Gastroesophageal sphincter (tissue), 3 donors: ENCODE data around the gene TREH.

ENCODE experiments used
- CTCF ChIP-seq, 4 experiments: fragments of 200-600 bp in 2 of 4; fragments of 450-650 bp in 2 of 4; sonication (generic) in 1 of 4; IDR thresholded peaks; one replicate each; pipeline ENCODE4 v1.5.1; 2017 to 2019; ENCODE audit warnings: antibody characterized with exemption in 4 of 4, mild to moderate bottlenecking in 2 of 4, moderate library complexity in 2 of 4
- POLR2A ChIP-seq, 2 donors: fragments of 450-650 bp; IDR thresholded peaks; one replicate each; pipeline ENCODE4 v1.6.1; 2017; ENCODE audit warnings: antibody characterized with exemption in 2 of 2, mild to moderate bottlenecking in 2 of 2, moderate library complexity in 1 of 2

- TF ChIP-seq CTCF (IDR thresholded peaks at IDR 0.05) (no peak), POLR2A (IDR thresholded peaks at IDR 0.05) (no peak)
Measured at GRCh38 chr11:118649941-118650340, 29.5 kb downstream of the TREH start.
